Spleen (tissue), 11 donors: ENCODE measurements around the gene CPED1. TPM values are rescaled to one million over a fixed set of nuclear protein-coding genes. Genes with fewer than 3 reads are reported as not detected.

Experiments used
- DNase-seq: peaks from one replicate; pipeline ENCODE4 v3.0.0-alpha.2; 2020
- H3K27ac ChIP-seq, 8 donors: fragments of 200-600 bp; sonication (generic) in 7 of 8; 1 replicate in 4 of 8; 2 replicates in 4 of 8; pipeline versions ENCODE4 v1.5.0 to v1.8.0; 2016 to 2021; ENCODE audit warnings: inconsistent platforms in 4 of 8, mild to moderate bottlenecking in 4 of 8, moderate library complexity in 1 of 8
- H3K27me3 ChIP-seq, 7 donors: fragments of 200-600 bp; sonication (generic) in 6 of 7; replicated peaks in 1 of 7; 1 replicate in 4 of 7; 2 replicates in 3 of 7; pipeline versions ENCODE4 v1.5.0 to v1.8.0; 2016 to 2021; ENCODE audit warnings: inconsistent platforms in 3 of 7, mild to moderate bottlenecking in 1 of 7
- H3K36me3 ChIP-seq, 6 donors: fragments of 200-600 bp; sonication (generic) in 5 of 6; 1 replicate in 4 of 6; 2 replicates in 2 of 6; pipeline versions ENCODE4 v1.5.0 to v1.8.0; 2016 to 2021; ENCODE audit warnings: inconsistent platforms in 2 of 6
- H3K4me1 ChIP-seq, 6 donors: fragments of 200-600 bp; sonication (generic) in 5 of 6; 1 replicate in 3 of 6; 2 replicates in 3 of 6; pipeline versions ENCODE4 v1.5.0 to v1.8.0; 2016 to 2021; ENCODE audit warnings: inconsistent platforms in 3 of 6
- H3K4me3 ChIP-seq, 8 donors: fragments of 200-600 bp; sonication (generic) in 7 of 8; 1 replicate in 4 of 8; 2 replicates in 4 of 8; pipeline versions ENCODE4 v1.5.0 to v1.8.0; 2016 to 2021; ENCODE audit warnings: inconsistent platforms in 4 of 8, mild to moderate bottlenecking in 4 of 8, moderate library complexity in 2 of 8
- H3K9me3 ChIP-seq, 8 donors: fragments of 200-600 bp; sonication (generic) in 7 of 8; 1 replicate in 4 of 8; 2 replicates in 4 of 8; pipeline versions ENCODE4 v1.5.0 to v1.8.0; 2016 to 2021; ENCODE audit warnings: inconsistent platforms in 4 of 8
- POLR2A ChIP-seq, 3 donors: fragments of 450-650 bp; IDR thresholded peaks; one replicate each; pipeline ENCODE4 v1.5.1; 2017; ENCODE audit warnings: antibody characterized with exemption in 3 of 3, mild to moderate bottlenecking in 1 of 3
- POLR2AphosphoS5 ChIP-seq, 3 donors: sonication (generic); formaldehyde crosslinking; IDR thresholded peaks; one replicate each; pipeline ENCODE4 v1.5.1; 2017; ENCODE audit warnings: antibody characterized with exemption in 3 of 3
- WGBS, 5 donors: extraction: QIAGEN DNeasy Blood & Tissue Kit in 3 of 5; methylation state at CpG; one replicate each; pipeline versions ENCODE4 v1.1.5 to v1.1.7; 2013 to 2018; 5-methylcytosine and 5-hydroxymethylcytosine counted together
- intact Hi-C: fragments of 100-400 bp; cut with DNase I; formaldehyde crosslinking; loops from one replicate; pipeline ENCODE4 v1.15.0; 2023; ENCODE audit warnings: low total_unique reads
- polyA plus RNA-seq, 3 donors: library from polyadenylated mRNA; stranded (reverse); fragments of 200-250 nt; gene quantifications; one replicate each; pipeline ENCODE4 v1.2.1, GENCODE V29; 2013
- total RNA-seq, 7 donors: library from RNA; depleted of rRNA in 3 of 7; stranded (reverse); fragments of >200 nt in 3 of 7; fragmentation: NEBNext Ultra II Directional in 4 of 7; extraction: Animal tissue kit (Norgen Biotek cat#: 25700) in 4 of 7; gene quantifications; one replicate each; pipeline versions ENCODE4 v1.1.0 to v1.2.1, GENCODE V29; 2016 to 2021
- TF ChIP-seq, protein P1 (sequence below), 11 experiments: fragments of 200-600 bp in 7 of 11; fragments of 450-650 bp in 4 of 11; sonication (generic) in 4 of 11; IDR thresholded peaks in 8 of 11; conservative IDR thresholded peaks in 3 of 11; 1 replicate in 7 of 11; 2 replicates in 4 of 11; pipeline versions ENCODE4 v1.4.0 to v1.8.0; 2016 to 2021; ENCODE audit warnings: antibody characterized with exemption in 11 of 11, inconsistent platforms in 4 of 11, mild to moderate bottlenecking in 1 of 11
- donor health status: healthy with polysubstance abuse.
- donor health status: DM: no; HTN: no; CAD: no; lungs with moderate emphysema.
- donor health status: DM: no; HTN: no; CAD: no.
- donor health status: Bipolar disorder and iron deficiency.
- donor health status: healthy.
- donor health status: DM: no; HTN: no; CAD: no.
- donor health status: DM: yes; HTN: yes; CAD: no.

The CPED1 gene
- total and polyA plus RNA-seq, 10 donors, result 1.5 to 81.6 (median 38.6) TPM

DNA sequence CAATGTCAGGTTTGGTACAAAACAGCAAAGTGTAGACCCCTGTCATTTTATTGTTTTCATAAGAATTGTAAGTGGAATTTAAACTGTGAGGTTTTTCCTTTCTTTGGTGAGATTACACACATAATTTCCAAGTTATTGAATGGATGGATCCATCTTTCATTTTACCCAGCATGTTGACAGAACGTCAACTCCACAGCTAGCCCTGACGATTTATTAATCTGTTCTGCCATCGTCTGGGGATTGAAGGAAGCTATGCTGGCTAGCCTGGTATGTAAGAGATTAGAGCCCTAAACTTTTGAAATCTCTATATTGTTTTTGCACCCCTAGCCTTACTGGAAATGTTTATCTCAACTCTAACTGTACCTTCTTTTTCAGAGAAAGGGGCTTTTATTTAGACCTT lies 348.9 kb downstream of the CPED1 start:
- no peak overlapping the region for H3K27ac ChIP-seq
- DNase-seq, result no peak
- no peak overlapping the region for H3K4me3 ChIP-seq
- H3K36me3 ChIP-seq, result peaks cover 0 to 13% (median 0%) of the 10 kb centered on the region in 6 donors
- H3K27me3 ChIP-seq, result peaks cover 0 to 12% (median 6%) of the 10 kb centered on the region in 7 donors
- intact Hi-C loops, result no loop called here
- 8 to 24% (median 15%) methylated on average over 3 of the region's 3 CpGs for WGBS, 5 donors
- TF ChIP-seq POLR2AphosphoS5 (IDR thresholded peaks at IDR 0.05), result no peak
- TF ChIP-seq, protein P1, sequence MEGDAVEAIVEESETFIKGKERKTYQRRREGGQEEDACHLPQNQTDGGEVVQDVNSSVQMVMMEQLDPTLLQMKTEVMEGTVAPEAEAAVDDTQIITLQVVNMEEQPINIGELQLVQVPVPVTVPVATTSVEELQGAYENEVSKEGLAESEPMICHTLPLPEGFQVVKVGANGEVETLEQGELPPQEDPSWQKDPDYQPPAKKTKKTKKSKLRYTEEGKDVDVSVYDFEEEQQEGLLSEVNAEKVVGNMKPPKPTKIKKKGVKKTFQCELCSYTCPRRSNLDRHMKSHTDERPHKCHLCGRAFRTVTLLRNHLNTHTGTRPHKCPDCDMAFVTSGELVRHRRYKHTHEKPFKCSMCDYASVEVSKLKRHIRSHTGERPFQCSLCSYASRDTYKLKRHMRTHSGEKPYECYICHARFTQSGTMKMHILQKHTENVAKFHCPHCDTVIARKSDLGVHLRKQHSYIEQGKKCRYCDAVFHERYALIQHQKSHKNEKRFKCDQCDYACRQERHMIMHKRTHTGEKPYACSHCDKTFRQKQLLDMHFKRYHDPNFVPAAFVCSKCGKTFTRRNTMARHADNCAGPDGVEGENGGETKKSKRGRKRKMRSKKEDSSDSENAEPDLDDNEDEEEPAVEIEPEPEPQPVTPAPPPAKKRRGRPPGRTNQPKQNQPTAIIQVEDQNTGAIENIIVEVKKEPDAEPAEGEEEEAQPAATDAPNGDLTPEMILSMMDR (IDR thresholded peaks at IDR 0.05 in 8 of 11, conservative IDR thresholded peaks at IDR 0.05 in 3 of 11), result peak in 5 of 11 experiments; percentile 16 to 34 (median 18)
- H3K4me1 ChIP-seq, result no peaks in the 10 kb centered on the region
- H3K9me3 ChIP-seq, result no peaks in the 10 kb centered on the region

- Histone ChIP-seq H3K4me1 (no peaks in the 10 kb centered on the region), H3K9me3 (no peaks in the 10 kb centered on the region), H3K27ac (no peak overlapping the region), H3K4me3 (no peak overlapping the region), H3K36me3 (peaks cover 0 to 18% (median 0%) of the 10 kb centered on the region in 6 donors), H3K27me3 (no peaks in the 10 kb centered on the region)
- TF ChIP-seq POLR2AphosphoS5 (IDR thresholded peaks at IDR 0.05), result peak in 1 of 3 donors; percentile 18
- TF ChIP-seq, protein P1 (IDR thresholded peaks at IDR 0.05 in 8 of 11, conservative IDR thresholded peaks at IDR 0.05 in 3 of 11), result no peak
- intact Hi-C loops, result no loop called here
- WGBS, 5 donors, result 58 to 77% (median 66%) methylated on average over 5 of the region's 5 CpGs
- no peak for DNase-seq
Observed at GRCh38 chr7:121339082-121339481, 350.6 kb downstream of the CPED1 start.

- no peaks in the 10 kb centered on the region for H3K27me3 ChIP-seq
- H3K27ac ChIP-seq, result no peak overlapping the region
- peaks cover 0 to 30% (median 5%) of the 10 kb centered on the region in 6 donors for H3K36me3 ChIP-seq
- no peak for DNase-seq
- intact Hi-C loops, result no loop called here
- TF ChIP-seq, protein P1 (IDR thresholded peaks at IDR 0.05 in 8 of 11, conservative IDR thresholded peaks at IDR 0.05 in 3 of 11), result no peak
- TF ChIP-seq POLR2A (IDR thresholded peaks at IDR 0.05), result no peak
- no peak for TF ChIP-seq POLR2AphosphoS5 (IDR thresholded peaks at IDR 0.05)
- no peak overlapping the region for H3K4me3 ChIP-seq
- H3K4me1 ChIP-seq, result no peaks in the 10 kb centered on the region
- no peaks in the 10 kb centered on the region for H3K9me3 ChIP-seq
Observed at GRCh38 chr7:121341933-121342332, 353.4 kb downstream of the CPED1 start.

GRCh38 chr7:121342631-121343030 lies 354.1 kb downstream of the CPED1 start:
- DNase-seq, result no peak
- 92 to 96% (median 95%) methylated on average over 4 of the region's 4 CpGs for WGBS, 5 donors
- intact Hi-C loops, result no loop called here
- no peak overlapping the region for H3K4me3 ChIP-seq
- TF ChIP-seq POLR2A (IDR thresholded peaks at IDR 0.05) (no peak), POLR2AphosphoS5 (IDR thresholded peaks at IDR 0.05) (no peak)
- TF ChIP-seq, protein P1 (IDR thresholded peaks at IDR 0.05 in 8 of 11, conservative IDR thresholded peaks at IDR 0.05 in 3 of 11), result no peak
- no peaks in the 10 kb centered on the region for H3K27me3 ChIP-seq
- no peak overlapping the region for H3K27ac ChIP-seq
- H3K4me1 ChIP-seq, result no peaks in the 10 kb centered on the region
- H3K36me3 ChIP-seq, result peaks cover 0 to 36% (median 8%) of the 10 kb centered on the region in 6 donors
- H3K9me3 ChIP-seq, result no peaks in the 10 kb centered on the region
